H54 (cell line): ENCODE measurements around the gene GAL3ST2.
"Not testable (repeated sequence)": the region's sequence is repeated elsewhere in the genome, so short reads cannot be mapped to it uniquely, and the experiment has no call there.

Experiments
- DNase-seq: peaks from one replicate; pipeline ENCODE4 v3.0.0; 2011; ENCODE audit warnings: low spot score, mixed read lengths; ENCODE audit not compliant: insufficient read length
- FAIRE-seq: peaks from 3 replicates; lab custom pipeline; 2011; peaks lifted over from hg19 to GRCh38; lab: Jason Lieb, UNC
- POLR2A ChIP-seq: IDR thresholded peaks from 2 replicates; pipeline ENCODE4 v1.6.1; 2011; ENCODE audit warnings: low read depth, mild to moderate bottlenecking, low read length

GAL3ST2 gene

GRCh38 chr2:241798081-241798630 is 21.5 kb downstream of the GAL3ST2 start:
- no peak for TF ChIP-seq POLR2A
- no peak for FAIRE-seq
- no peak for DNase-seq

GRCh38 chr2:241798631-241799521 is 22.3 kb downstream of the GAL3ST2 start:
- FAIRE-seq (no peak), DNase-seq (no peak)
- TF ChIP-seq POLR2A = no peak

- no peak for FAIRE-seq
- no peak for DNase-seq
- TF ChIP-seq POLR2A = no peak
Measured at GRCh38 chr2:241799522-241800197, 23.0 kb downstream of the GAL3ST2 start.

GRCh38 chr2:241800198-241800903 is 23.7 kb downstream of the GAL3ST2 start:
- not testable (repeated sequence) for DNase-seq, FAIRE-seq

GRCh38 chr2:241801611-241802420 is 25.2 kb downstream of the GAL3ST2 start:
- no peak for TF ChIP-seq POLR2A
- DNase-seq (no peak), FAIRE-seq (no peak)

- no peak for FAIRE-seq
- DNase-seq = no peak
- TF ChIP-seq POLR2A = no peak
Measured at GRCh38 chr2:241802421-241803318, 26.0 kb downstream of the GAL3ST2 start.

- DNase-seq = no peak
- TF ChIP-seq POLR2A = no peak
Measured at GRCh38 chr2:241803387-241804325, 27.0 kb downstream of the GAL3ST2 start.

GRCh38 chr2:241804326-241805229 is 28.0 kb downstream of the GAL3ST2 start:
- FAIRE-seq (no peak), DNase-seq (no peak)
- no peak for TF ChIP-seq POLR2A

More at GRCh38 chr2:241803387-241804325, 27.0 kb downstream of the GAL3ST2 start:
- FAIRE-seq = no peak

- not testable (repeated sequence) for FAIRE-seq
Measured at GRCh38 chr2:241806217-241806616, 29.6 kb downstream of the GAL3ST2 start.

GRCh38 chr2:241808051-241808720 is 31.6 kb downstream of the GAL3ST2 start:
- no peak for FAIRE-seq
- no peak for TF ChIP-seq POLR2A
- no peak for DNase-seq

More at GRCh38 chr2:241806217-241806616, 29.6 kb downstream of the GAL3ST2 start:
- not testable (repeated sequence) for DNase-seq
